A673 (cell line): ENCODE measurements around the gene AMY1A. TPM values are rescaled to one million over a fixed set of nuclear protein-coding genes. Genes with fewer than 3 reads are reported as not detected.
"Not testable (repeated sequence)": the region's sequence is repeated elsewhere in the genome, so short reads cannot be mapped to it uniquely, and the experiment has no call there.

Experiments
- BruUV-seq: library from RNA; stranded (reverse); fragments of 400-500 nt; replicated peaks from 2 replicates; lab custom pipeline; 2021; lab: Mats Ljungman, UMichigan
- CTCF ChIA-PET: fragments of 300-600 bp; sonication (Branson Sonifier 250); formaldehyde crosslinking; loops from one replicate; lab custom pipeline; 2022; ENCODE audit warnings: antibody characterized with exemption; lab: Charles Lee
- POLR2A ChIA-PET: fragments of 300-600 bp; sonication (Branson Sonifier 250); formaldehyde crosslinking; loops from one replicate; lab custom pipeline; 2022; ENCODE audit warnings: antibody characterized with exemption; ENCODE audit not compliant: low non-redundant PET; lab: Charles Lee
- DNase-seq: peaks from one replicate; pipeline ENCODE4 v3.0.0-alpha.2; 2015; ENCODE audit warnings: low spot score
- H3K27ac ChIP-seq: fragments of 200-600 bp; sonication (generic); 2 replicates; pipeline ENCODE4 v1.5.1; 2016; ENCODE audit warnings: mixed run types, low read depth, mild to moderate bottlenecking, mixed read lengths, antibody characterized with exemption, low read length; ENCODE audit not compliant: poor library complexity, severe bottlenecking
- H3K27me3 ChIP-seq: fragments of 200-600 bp; sonication (generic); replicated peaks from 2 replicates; pipeline ENCODE4 v1.6.1; 2017; ENCODE audit warnings: mixed run types, low read depth, mild to moderate bottlenecking, mixed read lengths, antibody characterized with exemption, low read length; ENCODE audit not compliant: insufficient read depth, poor library complexity
- H3K36me3 ChIP-seq: fragments of 200-600 bp; sonication (generic); 2 replicates; pipeline ENCODE4 v1.6.1; 2016; ENCODE audit warnings: mixed run types, mild to moderate bottlenecking, mixed read lengths, antibody characterized with exemption, low read length; ENCODE audit not compliant: insufficient read depth, poor library complexity, severe bottlenecking
- H3K4me1 ChIP-seq: fragments of 200-600 bp; sonication (generic); 2 replicates; pipeline ENCODE4 v1.6.1; 2017; ENCODE audit warnings: mixed run types, mild to moderate bottlenecking, mixed read lengths, antibody characterized with exemption, low read length; ENCODE audit not compliant: insufficient read depth, poor library complexity, severe bottlenecking
- H3K4me3 ChIP-seq: fragments of 200-600 bp; sonication (generic); 2 replicates; pipeline ENCODE4 v1.5.1; 2016; ENCODE audit warnings: low read depth, mixed run types, mild to moderate bottlenecking, mixed read lengths, low read length; ENCODE audit not compliant: poor library complexity, severe bottlenecking
- H3K9me3 ChIP-seq: fragments of 200-600 bp; sonication (generic); 2 replicates; pipeline ENCODE4 v1.6.1; 2016; ENCODE audit warnings: mixed run types, low read depth, mild to moderate bottlenecking, mixed read lengths, antibody characterized with exemption, low read length; ENCODE audit not compliant: poor library complexity, severe bottlenecking
- intact Hi-C: fragments of 100-400 bp; cut with micrococcal nuclease; formaldehyde crosslinking; loops from one replicate; pipeline ENCODE4 v1.10.0; 2022; ENCODE audit not compliant: unreplicated experiment
- total RNA-seq: library from RNA; stranded (reverse); gene quantifications from 2 replicates; pipeline ENCODE4 v1.2.3, GENCODE V29; 2021

Gene AMY1A
- total RNA-seq, 1 experiment from 2014 or later, result not detected

- H3K27me3 ChIP-seq, BruUV-seq, intact Hi-C loops, CTCF ChIA-PET, DNase-seq, H3K9me3 ChIP-seq, H3K4me3 ChIP-seq, H3K36me3 ChIP-seq, H3K27ac ChIP-seq, H3K4me1 ChIP-seq, POLR2A ChIA-PET: not testable (repeated sequence)
Observed at GRCh38 chr1:103710381-103710780, 54.8 kb downstream of the AMY1A start.

Other genes starting within 250 kb of the AMY1A start
- 18.8 and 20.1 TPM in 2 replicates for gene RNPC3, start 130.1 kb upstream of the AMY1A start, total RNA-seq
- gene AMY2B, start 84.2 kb upstream of the AMY1A start, total RNA-seq, result 1.4 TPM in 2 replicates
- not detected in 2 replicates for gene AMY2A, start 38.3 kb upstream of the AMY1A start, total RNA-seq
- not detected in 2 replicates for gene AMY1B, start 40.5 kb downstream of the AMY1A start, total RNA-seq
- gene AMY1C, start 94.1 kb downstream of the AMY1A start, total RNA-seq, result not detected in 2 replicates